Right atrium auricular region (tissue), 2 donors: Measurements from ENCODE around the gene TSC22D2. TPM values are rescaled to one million over a fixed set of nuclear protein-coding genes. Genes with fewer than 3 reads are reported as not detected.

Experiments used
- DNase-seq: peaks from one replicate; pipeline ENCODE4 v3.0.0-alpha.2; 2019; ENCODE audit warnings: low spot score
- H3K27ac ChIP-seq, 2 donors: fragments of 200-600 bp; sonication (generic); 1 replicate in 1 of 2; 2 replicates in 1 of 2; pipeline ENCODE4 v1.5.1; 2016 to 2019
- H3K27me3 ChIP-seq, 2 donors: fragments of 200-600 bp; sonication (generic); one replicate each; pipeline versions ENCODE4 v1.5.1 to v1.6.0; 2017 to 2019
- H3K36me3 ChIP-seq: fragments of 200-600 bp; sonication (generic); one replicate; pipeline ENCODE4 v1.5.1; 2016
- H3K4me1 ChIP-seq, 2 donors: fragments of 200-600 bp; sonication (generic); one replicate each; pipeline versions ENCODE4 v1.5.1 to v1.6.0; 2017 to 2019
- H3K4me3 ChIP-seq, 2 donors: fragments of 200-600 bp; sonication (generic); 1 replicate in 1 of 2; 2 replicates in 1 of 2; pipeline ENCODE4 v1.5.1; 2017 to 2019; ENCODE audit warnings: mild to moderate bottlenecking in 1 of 2, moderate library complexity in 1 of 2
- H3K9me3 ChIP-seq, 2 donors: fragments of 200-600 bp; sonication (generic); one replicate each; pipeline ENCODE4 v1.5.1; 2019
- CTCF ChIP-seq, 2 donors: fragments of 200-600 bp; sonication (generic); IDR thresholded peaks; one replicate each; pipeline ENCODE4 v1.5.1; 2019; ENCODE audit warnings: antibody characterized with exemption in 2 of 2
- total RNA-seq, 2 donors: library from RNA; depleted of rRNA; stranded (reverse); fragments of >200 nt; gene quantifications; one replicate each; pipeline ENCODE4 v1.1.0, GENCODE V29; 2016

The TSC22D2 gene
- total RNA-seq, 2 donors from 2014 or later = 18.1 to 23.5 TPM

- no peaks in the 10 kb centered on the region for H3K9me3 ChIP-seq
- peaks cover 0 to 4% of the 10 kb centered on the region in 2 donors for H3K4me1 ChIP-seq
- no peak overlapping the region for H3K27ac ChIP-seq
- no peak for DNase-seq
- no peaks in the 10 kb centered on the region for H3K27me3 ChIP-seq
- H3K36me3 ChIP-seq = no peaks in the 10 kb centered on the region
- TF ChIP-seq CTCF (IDR thresholded peaks at IDR 0.05) = no peak
- H3K4me3 ChIP-seq = no peak overlapping the region
Observed at GRCh38 chr3:150365132-150365604, 42.9 kb upstream of the TSC22D2 start.

- H3K4me1 ChIP-seq = peaks cover 0 to 24% of the 10 kb centered on the region in 2 donors
- H3K4me3 ChIP-seq = no peak overlapping the region
- no peaks in the 10 kb centered on the region for H3K9me3 ChIP-seq
- H3K36me3 ChIP-seq = no peaks in the 10 kb centered on the region
- no peak for TF ChIP-seq CTCF (IDR thresholded peaks at IDR 0.05)
- DNase-seq = no peak
- H3K27ac ChIP-seq = no peak overlapping the region
- H3K27me3 ChIP-seq = no peaks in the 10 kb centered on the region
Observed at GRCh38 chr3:150367757-150368156, 40.3 kb upstream of the TSC22D2 start.

- Histone ChIP-seq H3K27me3 (no peaks in the 10 kb centered on the region), H3K4me1 (peaks cover 0 to 25% of the 10 kb centered on the region in 2 donors), H3K36me3 (no peaks in the 10 kb centered on the region), H3K9me3 (no peaks in the 10 kb centered on the region), H3K27ac (peak overlapping the region; percentile 48 to 88), H3K4me3 (peak overlapping the region; percentile 11 to 18)
- peak; percentile 77 for DNase-seq
- peak in 1 of 2 donors; percentile 30 for TF ChIP-seq CTCF (IDR thresholded peaks at IDR 0.05)
Observed at GRCh38 chr3:150370122-150370602, 37.9 kb upstream of the TSC22D2 start.

GRCh38 chr3:150370999-150371398 lies 37.1 kb upstream of the TSC22D2 start:
- Histone ChIP-seq H3K9me3 (no peaks in the 10 kb centered on the region), H3K36me3 (no peaks in the 10 kb centered on the region), H3K27ac (peak overlapping the region; percentile 76 to 88), H3K4me3 (peak overlapping the region in 1 of 2 donors; percentile 0), H3K27me3 (no peaks in the 10 kb centered on the region), H3K4me1 (peaks cover 0 to 28% of the 10 kb centered on the region in 2 donors)
- no peak for TF ChIP-seq CTCF (IDR thresholded peaks at IDR 0.05)
- no peak for DNase-seq

- H3K27ac ChIP-seq = peak overlapping the region; percentile 76 to 88
- no peak for TF ChIP-seq CTCF (IDR thresholded peaks at IDR 0.05)
- H3K4me1 ChIP-seq = peaks cover 0 to 32% of the 10 kb centered on the region in 2 donors
- peak; percentile 86 for DNase-seq
- H3K36me3 ChIP-seq = no peaks in the 10 kb centered on the region
- H3K27me3 ChIP-seq = no peaks in the 10 kb centered on the region
- peak overlapping the region; percentile 0 to 24 for H3K4me3 ChIP-seq
- no peaks in the 10 kb centered on the region for H3K9me3 ChIP-seq
Observed at GRCh38 chr3:150371741-150372254, 36.3 kb upstream of the TSC22D2 start.

GRCh38 chr3:150372320-150372719 lies 35.8 kb upstream of the TSC22D2 start:
- H3K9me3 ChIP-seq = no peaks in the 10 kb centered on the region
- no peaks in the 10 kb centered on the region for H3K27me3 ChIP-seq
- H3K27ac ChIP-seq = peak overlapping the region; percentile 76 to 88
- no peak for TF ChIP-seq CTCF (IDR thresholded peaks at IDR 0.05)
- no peak for DNase-seq
- peaks cover 0 to 32% of the 10 kb centered on the region in 2 donors for H3K4me1 ChIP-seq
- H3K36me3 ChIP-seq = no peaks in the 10 kb centered on the region
- H3K4me3 ChIP-seq = no peak overlapping the region
